IMR-90 (cell line): ENCODE data around the gene TNS1. TPM values are rescaled to one million over a fixed set of nuclear protein-coding genes. Genes with fewer than 3 reads are reported as not detected.

ENCODE experiments used
- ATAC-seq: fragments of 200-7000 bp; cut with Tn5 transposase; 2 replicates; pipeline ENCODE4 v1.9.1; 2020; ENCODE audit warnings: low read depth, mild to moderate bottlenecking, moderate library complexity
- BruUV-seq: library from RNA; stranded (reverse); fragments of 400-500 nt; replicated peaks from 2 replicates; lab custom pipeline; 2021; lab: Mats Ljungman, UMichigan
- CTCF ChIA-PET: fragments of 300-600 bp; formaldehyde crosslinking; extraction: SDS; loops from one replicate; lab custom pipeline; 2021; ENCODE audit warnings: antibody characterized with exemption; lab: Yijun Ruan, JAX
- POLR2A ChIA-PET: fragments of 300-600 bp; sonication (Branson Sonifier 250); formaldehyde crosslinking; loops from one replicate; lab custom pipeline; 2022; ENCODE audit warnings: antibody characterized with exemption; ENCODE audit not compliant: unreplicated experiment; lab: Charles Lee
- DNase-seq: peaks from one replicate; pipeline ENCODE4 v3.0.0; 2013
- H2AFZ ChIP-seq: replicated peaks from 2 replicates; pipeline ENCODE3; 2013; ENCODE audit warnings: low read length, mild to moderate bottlenecking; ENCODE audit not compliant: poor library complexity
- H2AK5ac ChIP-seq: 2 replicates; pipeline ENCODE4 v1.6.1; 2013; ENCODE audit warnings: low read depth, low read length, inconsistent platforms
- H2AK9ac ChIP-seq: replicated peaks from 2 replicates; pipeline ENCODE3; 2013; ENCODE audit warnings: mild to moderate bottlenecking, low read depth, low read length, moderate library complexity; ENCODE audit not compliant: poor library complexity
- H2BK120ac ChIP-seq: 2 replicates; pipeline ENCODE4 v1.6.1; 2013; ENCODE audit warnings: low read depth, low read length, inconsistent platforms
- H2BK15ac ChIP-seq: 3 replicates; pipeline ENCODE4 v1.6.1; 2013; ENCODE audit warnings: low read depth, low read length, inconsistent platforms
- H2BK20ac ChIP-seq: 2 replicates; pipeline ENCODE4 v1.6.1; 2013; ENCODE audit warnings: low read depth, mild to moderate bottlenecking, inconsistent platforms, low read length, moderate library complexity
- H2BK5ac ChIP-seq: 2 replicates; pipeline ENCODE4 v1.6.1; 2013; ENCODE audit warnings: mild to moderate bottlenecking, low read depth, low read length, inconsistent platforms; ENCODE audit not compliant: poor library complexity, severe bottlenecking
- H3K14ac ChIP-seq: replicated peaks from 2 replicates; pipeline ENCODE4 v1.6.1; 2013; ENCODE audit warnings: low read depth, low read length, inconsistent platforms
- H3K18ac ChIP-seq: 2 replicates; pipeline ENCODE4 v1.6.1; 2013; ENCODE audit warnings: low read depth, low read length, control low read depth
- H3K23ac ChIP-seq: 2 replicates; pipeline ENCODE4 v1.6.1; 2013; ENCODE audit warnings: low read depth, low read length, inconsistent platforms
- H3K27ac ChIP-seq: 2 replicates; pipeline ENCODE4 v1.5.1; 2013; ENCODE audit warnings: mild to moderate bottlenecking, control low read depth, low read length; ENCODE audit not compliant: insufficient read depth
- H3K27me3 ChIP-seq: 2 replicates; pipeline ENCODE4 v1.6.1; 2013; ENCODE audit warnings: low read length; ENCODE audit not compliant: control insufficient read depth, insufficient read depth
- H3K36me3 ChIP-seq: 2 replicates; pipeline ENCODE4 v1.6.1; 2013; ENCODE audit warnings: low read length, mixed read lengths; ENCODE audit not compliant: control insufficient read depth, insufficient read depth
- H3K4ac ChIP-seq: 2 replicates; pipeline ENCODE4 v1.6.1; 2013; ENCODE audit warnings: low read depth, low read length, inconsistent platforms
- H3K4me1 ChIP-seq: 2 replicates; pipeline ENCODE4 v1.6.1; 2013; ENCODE audit warnings: low read length, mixed read lengths; ENCODE audit not compliant: control insufficient read depth, insufficient read depth
- H3K4me2 ChIP-seq: 2 replicates; pipeline ENCODE4 v1.6.1; 2013; ENCODE audit warnings: low read depth, mild to moderate bottlenecking, control low read depth, low read length, moderate library complexity
- H3K4me3 ChIP-seq: 2 replicates; pipeline ENCODE4 v1.5.1; 2013; ENCODE audit warnings: low read depth, mild to moderate bottlenecking, control low read depth, low read length, moderate library complexity; ENCODE audit not compliant: insufficient read depth
- H3K56ac ChIP-seq: 2 replicates; pipeline ENCODE4 v1.6.1; 2013; ENCODE audit warnings: low read length, inconsistent platforms; ENCODE audit not compliant: insufficient read depth; ENCODE audit errors: extremely low read depth
- H3K79me1 ChIP-seq, 2 experiments: 2 replicates each; pipeline ENCODE4 v1.6.1; 2013; ENCODE audit warnings: low read length in 2 of 2, inconsistent platforms in 1 of 2, low read depth in 1 of 2
- H3K9ac ChIP-seq: 2 replicates; pipeline ENCODE4 v1.6.1; 2013; ENCODE audit warnings: low read depth, low read length, control low read depth
- H3K9me1 ChIP-seq: 2 replicates; pipeline ENCODE4 v1.6.1; 2013; ENCODE audit warnings: low read length, inconsistent platforms; ENCODE audit not compliant: insufficient read depth
- H3K9me3 ChIP-seq: 2 replicates; pipeline ENCODE4 v1.6.1; 2013; ENCODE audit warnings: low read length; ENCODE audit not compliant: control insufficient read depth, insufficient read depth
- H4K20me1 ChIP-seq: 2 replicates; pipeline ENCODE4 v1.6.1; 2013; ENCODE audit warnings: low read length, inconsistent platforms; ENCODE audit not compliant: insufficient read depth
- H4K5ac ChIP-seq: 2 replicates; pipeline ENCODE4 v1.6.1; 2013; ENCODE audit warnings: mild to moderate bottlenecking, low read depth, low read length, control low read depth
- H4K8ac ChIP-seq, 2 experiments: 2 replicates each; pipeline ENCODE4 v1.6.1; 2013; ENCODE audit warnings: low read depth in 2 of 2, low read length in 2 of 2, control low read depth in 1 of 2, inconsistent platforms in 1 of 2
- H4K91ac ChIP-seq: 2 replicates; pipeline ENCODE4 v1.6.1; 2013; ENCODE audit warnings: low read depth, low read length, inconsistent platforms; ENCODE audit not compliant: insufficient read depth
- BHLHE40 ChIP-seq: fragments of 150-350 bp; IDR thresholded peaks from 2 replicates; pipeline ENCODE4 v1.6.1; 2016; ENCODE audit warnings: mild to moderate bottlenecking, low read depth, low read length
- CEBPB ChIP-seq: IDR thresholded peaks from 2 replicates; pipeline ENCODE4 v1.6.1; 2012; ENCODE audit warnings: low read depth, low read length, improper control_type of control experiment
- CHD1 ChIP-seq: IDR thresholded peaks from 2 replicates; pipeline ENCODE4 v1.6.1; 2012; ENCODE audit warnings: low read depth, low read length, improper control_type of control experiment
- FOS ChIP-seq: fragments of 150-350 bp; IDR thresholded peaks from 2 replicates; pipeline ENCODE4 v1.6.1; 2016; ENCODE audit warnings: low read depth, low read length
- MAFK ChIP-seq: IDR thresholded peaks from 2 replicates; pipeline ENCODE4 v1.6.1; 2012; ENCODE audit warnings: low read depth, low read length, improper control_type of control experiment
- MAZ ChIP-seq: IDR thresholded peaks from 2 replicates; pipeline ENCODE4 v1.6.1; 2012; ENCODE audit warnings: low read depth, mild to moderate bottlenecking, low read length, improper control_type of control experiment, moderate library complexity, borderline replicate concordance
- MXI1 ChIP-seq: IDR thresholded peaks from 2 replicates; pipeline ENCODE4 v1.6.1; 2012; ENCODE audit warnings: low read depth, mild to moderate bottlenecking, low read length, moderate library complexity, borderline replicate concordance
- NFE2L2 ChIP-seq: fragments of 150-350 bp; IDR thresholded peaks from 2 replicates; pipeline ENCODE4 v1.6.1; 2016; ENCODE audit warnings: low read depth, mild to moderate bottlenecking, low read length
- POLR2A ChIP-seq: IDR thresholded peaks from 2 replicates; pipeline ENCODE4 v1.6.1; 2012; ENCODE audit warnings: mild to moderate bottlenecking, low read depth, low read length
- RAD21 ChIP-seq: IDR thresholded peaks from 2 replicates; pipeline ENCODE4 v1.6.1; 2012; ENCODE audit warnings: low read length, improper control_type of control experiment
- RCOR1 ChIP-seq: IDR thresholded peaks from 2 replicates; pipeline ENCODE4 v1.6.1; 2012; ENCODE audit warnings: mild to moderate bottlenecking, low read length, improper control_type of control experiment; ENCODE audit not compliant: insufficient replicate concordance
- RFX5 ChIP-seq: IDR thresholded peaks from 2 replicates; pipeline ENCODE4 v1.8.0; 2012; ENCODE audit warnings: low read depth, mild to moderate bottlenecking, low read length, moderate library complexity
- SMC3 ChIP-seq: fragments of 150-350 bp; IDR thresholded peaks from 2 replicates; pipeline ENCODE4 v1.6.1; 2016; ENCODE audit warnings: low read depth, mild to moderate bottlenecking, antibody characterized with exemption, low read length, moderate library complexity
- WGBS, 2 experiments: methylation state at CpG; one replicate each; pipeline versions ENCODE4 v1.1.5 to v1.1.7; 2013; ENCODE audit warnings: missing lambda C conversion rate in 2 of 2; ENCODE audit not compliant: insufficient read length in 1 of 2; ENCODE audit errors: extremely low coverage in 2 of 2; 5-methylcytosine and 5-hydroxymethylcytosine counted together
- dilution Hi-C: fragments of 300-500 bp; cut with HindIII; formaldehyde crosslinking; loops from one replicate; pipeline ENCODE4 v1.14.3; 2018; ENCODE audit warnings: low sequenced_read_pairs; ENCODE audit not compliant: unreplicated experiment
- in situ Hi-C: fragments of 300-500 bp; cut with MboI; formaldehyde crosslinking; loops from 3 replicates; pipeline ENCODE4 v1.14.3; 2019; ENCODE audit warnings: low sequenced_read_pairs, inconsistent platforms, mixed read lengths
- intact Hi-C: fragments of 100-400 bp; cut with micrococcal nuclease; formaldehyde crosslinking; loops from 2 replicates; pipeline ENCODE4 v1.10.0; 2022
- polyA plus RNA-seq, 3 experiments: library from polyadenylated mRNA; depleted of rRNA; stranded (reverse); fragments of >200 nt; gene quantifications; 2 replicates each; pipeline ENCODE4 v1.2.3, GENCODE V29; 2012; ENCODE audit warnings: low replicate concordance in 1 of 3
- total RNA-seq: library from RNA; depleted of rRNA; stranded (reverse); fragments of >200 nt; gene quantifications from 2 replicates; pipeline ENCODE4 v1.2.3, GENCODE V29; 2012
- TF ChIP-seq, protein P1 (sequence below): fragments of 150-350 bp; IDR thresholded peaks from 2 replicates; pipeline ENCODE4 v1.6.1; 2017; ENCODE audit warnings: mild to moderate bottlenecking, antibody characterized with exemption, low read length, low read depth
- TF ChIP-seq, protein P2 (sequence below): fragments of 150-350 bp; IDR thresholded peaks from 2 replicates; pipeline ENCODE4 v1.6.1; 2016; ENCODE audit warnings: low read depth, mild to moderate bottlenecking, low read length, moderate library complexity, borderline replicate concordance
- TF ChIP-seq, protein P3 (sequence below): conservative IDR thresholded peaks from 2 replicates; pipeline ENCODE4 v1.5.1; 2012; ENCODE audit warnings: mild to moderate bottlenecking, low read depth, low read length, improper control_type of control experiment

The TNS1 gene
- total and polyA plus RNA-seq, 2 of the 4 experiments (the other 2 are of a cell fraction) = 41.1 to 45.2 TPM

DNA sequence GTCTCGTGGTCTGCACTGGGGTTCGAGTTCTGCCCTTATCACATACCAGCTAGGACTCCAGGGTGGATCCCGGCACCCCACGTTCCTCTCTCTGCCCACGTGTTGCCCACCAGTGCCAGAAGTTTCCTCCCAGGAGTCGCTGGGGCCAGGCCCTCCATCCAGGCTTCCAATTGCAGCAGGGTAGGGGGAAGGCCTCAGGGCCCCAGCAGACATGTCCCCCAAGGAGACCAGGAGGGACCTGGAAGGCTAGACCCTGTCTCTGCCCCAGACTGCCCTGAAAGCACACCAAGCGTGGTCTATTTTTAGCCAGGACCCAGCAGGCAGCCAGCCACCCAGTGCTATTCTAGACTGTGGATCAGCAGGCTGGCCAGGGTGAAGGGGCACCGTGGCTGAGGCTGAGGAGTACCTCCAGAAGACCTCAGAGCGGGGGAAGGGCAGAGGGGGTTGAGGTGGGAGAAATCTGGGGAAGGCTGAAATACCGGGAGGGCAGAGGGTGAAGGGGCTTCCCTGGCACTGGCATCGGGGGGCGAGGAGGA, 18.8 kb upstream of the TNS1 start:
- intact Hi-C loops = no loop called here
- BruUV-seq = no TSS peak
- Histone ChIP-seq H4K8ac (no peak overlapping the region), H3K18ac (no peak overlapping the region), H2BK120ac (no peak overlapping the region), H4K91ac (no peak overlapping the region), H2AFZ (no peak overlapping the region), H3K36me3 (no peaks in the 10 kb centered on the region), H3K9ac (no peak overlapping the region), H2AK5ac (no peak overlapping the region), H3K14ac (no peak overlapping the region), H2BK5ac (no peak overlapping the region), H2BK20ac (no peak overlapping the region), H4K20me1 (no peaks in the 10 kb centered on the region), H3K4me2 (no peak overlapping the region), H3K56ac (no peak overlapping the region), H3K23ac (no peak overlapping the region), H3K79me1 (no peaks in the 10 kb centered on the region), H3K4me3 (no peak overlapping the region), H3K9me3 (no peaks in the 10 kb centered on the region), H3K27ac (no peak overlapping the region), H2AK9ac (no peak overlapping the region), H3K27me3 (peaks cover 19% of the 10 kb centered on the region), H2BK15ac (no peak overlapping the region; the same call in 2 of the 3 replicates), H3K4ac (no peak overlapping the region), H3K4me1 (no peaks in the 10 kb centered on the region), H3K9me1 (no peaks in the 10 kb centered on the region; the same call in 1 of the 2 replicates), H4K5ac (no peak overlapping the region)
- in situ Hi-C loops = no loop called here
- TF ChIP-seq MXI1 = no peak
- no peak for TF ChIP-seq RCOR1
- no peak for TF ChIP-seq BHLHE40
- TF ChIP-seq, protein P1, sequence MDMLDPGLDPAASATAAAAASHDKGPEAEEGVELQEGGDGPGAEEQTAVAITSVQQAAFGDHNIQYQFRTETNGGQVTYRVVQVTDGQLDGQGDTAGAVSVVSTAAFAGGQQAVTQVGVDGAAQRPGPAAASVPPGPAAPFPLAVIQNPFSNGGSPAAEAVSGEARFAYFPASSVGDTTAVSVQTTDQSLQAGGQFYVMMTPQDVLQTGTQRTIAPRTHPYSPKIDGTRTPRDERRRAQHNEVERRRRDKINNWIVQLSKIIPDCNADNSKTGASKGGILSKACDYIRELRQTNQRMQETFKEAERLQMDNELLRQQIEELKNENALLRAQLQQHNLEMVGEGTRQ = no peak
- TF ChIP-seq, protein P2, sequence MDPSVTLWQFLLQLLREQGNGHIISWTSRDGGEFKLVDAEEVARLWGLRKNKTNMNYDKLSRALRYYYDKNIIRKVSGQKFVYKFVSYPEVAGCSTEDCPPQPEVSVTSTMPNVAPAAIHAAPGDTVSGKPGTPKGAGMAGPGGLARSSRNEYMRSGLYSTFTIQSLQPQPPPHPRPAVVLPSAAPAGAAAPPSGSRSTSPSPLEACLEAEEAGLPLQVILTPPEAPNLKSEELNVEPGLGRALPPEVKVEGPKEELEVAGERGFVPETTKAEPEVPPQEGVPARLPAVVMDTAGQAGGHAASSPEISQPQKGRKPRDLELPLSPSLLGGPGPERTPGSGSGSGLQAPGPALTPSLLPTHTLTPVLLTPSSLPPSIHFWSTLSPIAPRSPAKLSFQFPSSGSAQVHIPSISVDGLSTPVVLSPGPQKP = no peak
- TF ChIP-seq MAFK = no peak
- no peak for TF ChIP-seq CHD1
- no peak for TF ChIP-seq FOS
- no peak for TF ChIP-seq POLR2A
- no peak for TF ChIP-seq RFX5
- no peak for TF ChIP-seq NFE2L2
- TF ChIP-seq RAD21 = no peak
- no peak for TF ChIP-seq MAZ
- TF ChIP-seq, protein P3, sequence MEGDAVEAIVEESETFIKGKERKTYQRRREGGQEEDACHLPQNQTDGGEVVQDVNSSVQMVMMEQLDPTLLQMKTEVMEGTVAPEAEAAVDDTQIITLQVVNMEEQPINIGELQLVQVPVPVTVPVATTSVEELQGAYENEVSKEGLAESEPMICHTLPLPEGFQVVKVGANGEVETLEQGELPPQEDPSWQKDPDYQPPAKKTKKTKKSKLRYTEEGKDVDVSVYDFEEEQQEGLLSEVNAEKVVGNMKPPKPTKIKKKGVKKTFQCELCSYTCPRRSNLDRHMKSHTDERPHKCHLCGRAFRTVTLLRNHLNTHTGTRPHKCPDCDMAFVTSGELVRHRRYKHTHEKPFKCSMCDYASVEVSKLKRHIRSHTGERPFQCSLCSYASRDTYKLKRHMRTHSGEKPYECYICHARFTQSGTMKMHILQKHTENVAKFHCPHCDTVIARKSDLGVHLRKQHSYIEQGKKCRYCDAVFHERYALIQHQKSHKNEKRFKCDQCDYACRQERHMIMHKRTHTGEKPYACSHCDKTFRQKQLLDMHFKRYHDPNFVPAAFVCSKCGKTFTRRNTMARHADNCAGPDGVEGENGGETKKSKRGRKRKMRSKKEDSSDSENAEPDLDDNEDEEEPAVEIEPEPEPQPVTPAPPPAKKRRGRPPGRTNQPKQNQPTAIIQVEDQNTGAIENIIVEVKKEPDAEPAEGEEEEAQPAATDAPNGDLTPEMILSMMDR = no peak
- no peak for TF ChIP-seq SMC3
- TF ChIP-seq CEBPB = no peak
- DNase-seq (no peak), ATAC-seq (no peak)
- 60% methylated on average over 1 of the region's 12 CpGs; no CpG with 5 or more reads in 1 of the 2 experiments for WGBS, 2 experiments
- dilution Hi-C loops = no loop called here
- POLR2A ChIA-PET = no interaction called here
- CTCF ChIA-PET = no interaction called here
